HepG2 (cell line): Measurements from ENCODE around the gene SBSN. TPM values are rescaled to one million over a fixed set of nuclear protein-coding genes. Genes with fewer than 3 reads are reported as not detected.

Source experiments
- MTA1 ChIP-seq: sonication (generic); formaldehyde crosslinking; IDR thresholded peaks from 2 replicates; pipeline ENCODE4 v1.4.0; 2020; ENCODE audit warnings: missing genetic modification reagents, mild to moderate bottlenecking, borderline replicate concordance
- NONO ChIP-seq, 2 experiments: fragments of 450-650 bp in 1 of 2; sonication (generic) in 1 of 2; formaldehyde crosslinking in 1 of 2; IDR thresholded peaks in 1 of 2; conservative IDR thresholded peaks in 1 of 2; 2 replicates each; pipeline versions ENCODE4 v1.6.1 to v1.8.0; 2017 to 2022; ENCODE audit warnings: mild to moderate bottlenecking in 1 of 2, missing genetic modification reagents in 1 of 2, moderate library complexity in 1 of 2
- RARA ChIP-seq: IDR thresholded peaks from 2 replicates; pipeline ENCODE4 v1.6.1; 2016; ENCODE audit warnings: missing genetic modification reagents, missing compliant biosample characterization
- RXRB ChIP-seq: IDR thresholded peaks from 2 replicates; pipeline ENCODE4 v1.6.1; 2016; ENCODE audit warnings: borderline replicate concordance, missing genetic modification reagents, missing compliant biosample characterization
- SALL1 ChIP-seq: sonication (generic); formaldehyde crosslinking; IDR thresholded peaks from 2 replicates; pipeline ENCODE4 v1.8.0; 2022; ENCODE audit warnings: mild to moderate bottlenecking, missing genetic modification reagents
- SKI ChIP-seq: fragments of 450-650 bp; IDR thresholded peaks from one replicate; pipeline ENCODE4 v1.6.1; 2018; ENCODE audit warnings: mild to moderate bottlenecking; ENCODE audit not compliant: partially characterized antibody
- ZNF292 ChIP-seq: sonication (generic); formaldehyde crosslinking; IDR thresholded peaks from 2 replicates; pipeline ENCODE4 v1.8.1; 2022; ENCODE audit warnings: mild to moderate bottlenecking, low read depth, missing genetic modification reagents, borderline replicate concordance
- ZNF556 ChIP-seq: sonication (generic); formaldehyde crosslinking; IDR thresholded peaks from 2 replicates; pipeline ENCODE4 v1.4.0; 2020; ENCODE audit warnings: mild to moderate bottlenecking, missing genetic modification reagents, borderline replicate concordance
- polyA plus RNA-seq, 8 experiments: library from polyadenylated mRNA; depleted of rRNA in 3 of 8; stranded (reverse) in 7 of 8; unstranded in 1 of 8; fragments of >200 nt; fragmentation: Illumina TruSeq in 4 of 8; extraction: Trizol in 4 of 8; gene quantifications; 2 replicates each; pipeline versions ENCODE4 v1.2.1 to v1.2.3, GENCODE V29; 2011 to 2016; ENCODE audit warnings: low read depth in 4 of 8, missing spikeins in 1 of 8, mixed read lengths in 1 of 8; ENCODE audit not compliant: insufficient read depth in 1 of 8
- total RNA-seq, 5 experiments: library from RNA; depleted of rRNA; stranded (reverse); fragments of >200 nt; fragmentation: Illumina TruSeq; extraction: Trizol; gene quantifications; 2 replicates each; pipeline ENCODE4 v1.2.3, GENCODE V29; 2016; ENCODE audit warnings: low read depth in 1 of 5
- TF ChIP-seq, protein P1 (sequence below): sonication (generic); formaldehyde crosslinking; IDR thresholded peaks from 2 replicates; pipeline ENCODE4 v1.9.0; 2021; ENCODE audit warnings: mild to moderate bottlenecking, missing genetic modification reagents
- TF ChIP-seq, protein P2 (sequence below): sonication (generic); formaldehyde crosslinking; IDR thresholded peaks from 2 replicates; pipeline ENCODE4 v1.4.0; 2020; ENCODE audit warnings: missing genetic modification reagents
- TF ChIP-seq, protein P3 (sequence below): sonication (generic); formaldehyde crosslinking; IDR thresholded peaks from 2 replicates; pipeline ENCODE4 v1.4.0; 2020; ENCODE audit warnings: missing genetic modification reagents, borderline replicate concordance

Gene SBSN
- total and polyA plus RNA-seq, 2 of the 13 experiments (the other 11 are each of a cell fraction or from before 2014, with no cell fraction given): not detected

DNA sequence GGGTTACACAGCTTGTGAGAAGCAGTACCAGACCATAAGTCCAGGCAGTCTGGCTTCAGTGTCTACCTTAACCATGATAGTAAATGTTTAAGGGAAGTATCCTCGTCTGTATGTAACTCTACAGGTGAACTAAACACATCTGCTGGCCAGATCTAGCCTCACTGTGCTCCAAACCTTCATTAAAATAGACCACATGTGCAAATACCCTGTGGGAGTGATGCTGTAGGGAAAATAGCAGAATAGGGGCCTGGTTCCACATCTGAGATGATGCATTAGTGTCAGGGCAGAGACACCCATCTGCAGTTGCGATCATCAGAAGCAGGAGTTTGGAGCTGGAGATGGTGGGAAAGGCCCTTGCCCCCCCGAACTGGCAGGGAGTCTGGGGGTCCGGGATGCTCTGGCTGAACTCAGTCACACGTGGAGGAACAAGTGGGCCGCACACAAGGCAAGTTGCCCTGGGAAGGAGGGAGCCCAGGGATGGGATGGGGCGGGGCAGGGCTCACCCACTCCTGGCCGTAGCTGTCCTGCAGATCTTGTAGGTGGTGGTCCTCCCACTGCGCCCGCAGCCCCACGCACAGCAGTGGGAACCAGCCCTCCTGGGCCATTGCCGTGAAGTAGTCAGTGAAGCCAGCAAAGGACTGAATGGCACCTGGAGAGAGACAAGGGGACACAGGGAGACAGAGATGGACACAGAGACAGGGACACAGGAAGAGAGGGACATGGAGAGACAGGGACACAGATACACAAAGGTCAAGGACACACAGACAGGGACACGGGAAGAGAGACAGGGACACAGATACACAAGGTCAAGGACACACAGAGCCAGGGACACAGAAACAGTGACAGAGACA, 24.6 kb upstream of the SBSN start (continued):
- TF ChIP-seq, protein P1, sequence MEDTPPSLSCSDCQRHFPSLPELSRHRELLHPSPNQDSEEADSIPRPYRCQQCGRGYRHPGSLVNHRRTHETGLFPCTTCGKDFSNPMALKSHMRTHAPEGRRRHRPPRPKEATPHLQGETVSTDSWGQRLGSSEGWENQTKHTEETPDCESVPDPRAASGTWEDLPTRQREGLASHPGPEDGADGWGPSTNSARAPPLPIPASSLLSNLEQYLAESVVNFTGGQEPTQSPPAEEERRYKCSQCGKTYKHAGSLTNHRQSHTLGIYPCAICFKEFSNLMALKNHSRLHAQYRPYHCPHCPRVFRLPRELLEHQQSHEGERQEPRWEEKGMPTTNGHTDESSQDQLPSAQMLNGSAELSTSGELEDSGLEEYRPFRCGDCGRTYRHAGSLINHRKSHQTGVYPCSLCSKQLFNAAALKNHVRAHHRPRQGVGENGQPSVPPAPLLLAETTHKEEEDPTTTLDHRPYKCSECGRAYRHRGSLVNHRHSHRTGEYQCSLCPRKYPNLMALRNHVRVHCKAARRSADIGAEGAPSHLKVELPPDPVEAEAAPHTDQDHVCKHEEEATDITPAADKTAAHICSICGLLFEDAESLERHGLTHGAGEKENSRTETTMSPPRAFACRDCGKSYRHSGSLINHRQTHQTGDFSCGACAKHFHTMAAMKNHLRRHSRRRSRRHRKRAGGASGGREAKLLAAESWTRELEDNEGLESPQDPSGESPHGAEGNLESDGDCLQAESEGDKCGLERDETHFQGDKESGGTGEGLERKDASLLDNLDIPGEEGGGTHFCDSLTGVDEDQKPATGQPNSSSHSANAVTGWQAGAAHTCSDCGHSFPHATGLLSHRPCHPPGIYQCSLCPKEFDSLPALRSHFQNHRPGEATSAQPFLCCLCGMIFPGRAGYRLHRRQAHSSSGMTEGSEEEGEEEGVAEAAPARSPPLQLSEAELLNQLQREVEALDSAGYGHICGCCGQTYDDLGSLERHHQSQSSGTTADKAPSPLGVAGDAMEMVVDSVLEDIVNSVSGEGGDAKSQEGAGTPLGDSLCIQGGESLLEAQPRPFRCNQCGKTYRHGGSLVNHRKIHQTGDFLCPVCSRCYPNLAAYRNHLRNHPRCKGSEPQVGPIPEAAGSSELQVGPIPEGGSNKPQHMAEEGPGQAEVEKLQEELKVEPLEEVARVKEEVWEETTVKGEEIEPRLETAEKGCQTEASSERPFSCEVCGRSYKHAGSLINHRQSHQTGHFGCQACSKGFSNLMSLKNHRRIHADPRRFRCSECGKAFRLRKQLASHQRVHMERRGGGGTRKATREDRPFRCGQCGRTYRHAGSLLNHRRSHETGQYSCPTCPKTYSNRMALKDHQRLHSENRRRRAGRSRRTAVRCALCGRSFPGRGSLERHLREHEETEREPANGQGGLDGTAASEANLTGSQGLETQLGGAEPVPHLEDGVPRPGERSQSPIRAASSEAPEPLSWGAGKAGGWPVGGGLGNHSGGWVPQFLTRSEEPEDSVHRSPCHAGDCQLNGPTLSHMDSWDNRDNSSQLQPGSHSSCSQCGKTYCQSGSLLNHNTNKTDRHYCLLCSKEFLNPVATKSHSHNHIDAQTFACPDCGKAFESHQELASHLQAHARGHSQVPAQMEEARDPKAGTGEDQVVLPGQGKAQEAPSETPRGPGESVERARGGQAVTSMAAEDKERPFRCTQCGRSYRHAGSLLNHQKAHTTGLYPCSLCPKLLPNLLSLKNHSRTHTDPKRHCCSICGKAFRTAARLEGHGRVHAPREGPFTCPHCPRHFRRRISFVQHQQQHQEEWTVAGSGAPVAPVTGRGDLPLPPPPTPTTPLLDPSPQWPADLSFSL: peak; percentile 57; the same call in 1 of the 2 replicates
- TF ChIP-seq, protein P2, sequence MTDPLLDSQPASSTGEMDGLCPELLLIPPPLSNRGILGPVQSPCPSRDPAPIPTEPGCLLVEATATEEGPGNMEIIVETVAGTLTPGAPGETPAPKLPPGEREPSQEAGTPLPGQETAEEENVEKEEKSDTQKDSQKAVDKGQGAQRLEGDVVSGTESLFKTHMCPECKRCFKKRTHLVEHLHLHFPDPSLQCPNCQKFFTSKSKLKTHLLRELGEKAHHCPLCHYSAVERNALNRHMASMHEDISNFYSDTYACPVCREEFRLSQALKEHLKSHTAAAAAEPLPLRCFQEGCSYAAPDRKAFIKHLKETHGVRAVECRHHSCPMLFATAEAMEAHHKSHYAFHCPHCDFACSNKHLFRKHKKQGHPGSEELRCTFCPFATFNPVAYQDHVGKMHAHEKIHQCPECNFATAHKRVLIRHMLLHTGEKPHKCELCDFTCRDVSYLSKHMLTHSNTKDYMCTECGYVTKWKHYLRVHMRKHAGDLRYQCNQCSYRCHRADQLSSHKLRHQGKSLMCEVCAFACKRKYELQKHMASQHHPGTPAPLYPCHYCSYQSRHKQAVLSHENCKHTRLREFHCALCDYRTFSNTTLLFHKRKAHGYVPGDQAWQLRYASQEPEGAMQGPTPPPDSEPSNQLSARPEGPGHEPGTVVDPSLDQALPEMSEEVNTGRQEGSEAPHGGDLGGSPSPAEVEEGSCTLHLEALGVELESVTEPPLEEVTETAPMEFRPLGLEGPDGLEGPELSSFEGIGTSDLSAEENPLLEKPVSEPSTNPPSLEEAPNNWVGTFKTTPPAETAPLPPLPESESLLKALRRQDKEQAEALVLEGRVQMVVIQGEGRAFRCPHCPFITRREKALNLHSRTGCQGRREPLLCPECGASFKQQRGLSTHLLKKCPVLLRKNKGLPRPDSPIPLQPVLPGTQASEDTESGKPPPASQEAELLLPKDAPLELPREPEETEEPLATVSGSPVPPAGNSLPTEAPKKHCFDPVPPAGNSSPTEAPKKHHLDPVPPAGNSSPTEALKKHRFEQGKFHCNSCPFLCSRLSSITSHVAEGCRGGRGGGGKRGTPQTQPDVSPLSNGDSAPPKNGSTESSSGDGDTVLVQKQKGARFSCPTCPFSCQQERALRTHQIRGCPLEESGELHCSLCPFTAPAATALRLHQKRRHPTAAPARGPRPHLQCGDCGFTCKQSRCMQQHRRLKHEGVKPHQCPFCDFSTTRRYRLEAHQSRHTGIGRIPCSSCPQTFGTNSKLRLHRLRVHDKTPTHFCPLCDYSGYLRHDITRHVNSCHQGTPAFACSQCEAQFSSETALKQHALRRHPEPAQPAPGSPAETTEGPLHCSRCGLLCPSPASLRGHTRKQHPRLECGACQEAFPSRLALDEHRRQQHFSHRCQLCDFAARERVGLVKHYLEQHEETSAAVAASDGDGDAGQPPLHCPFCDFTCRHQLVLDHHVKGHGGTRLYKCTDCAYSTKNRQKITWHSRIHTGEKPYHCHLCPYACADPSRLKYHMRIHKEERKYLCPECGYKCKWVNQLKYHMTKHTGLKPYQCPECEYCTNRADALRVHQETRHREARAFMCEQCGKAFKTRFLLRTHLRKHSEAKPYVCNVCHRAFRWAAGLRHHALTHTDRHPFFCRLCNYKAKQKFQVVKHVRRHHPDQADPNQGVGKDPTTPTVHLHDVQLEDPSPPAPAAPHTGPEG (CRISPR knock-in tag): no peak
- TF ChIP-seq ZNF292 (CRISPR knock-in tag) (peak; percentile 83; the same call in 1 of the 2 replicates), RARA (peak; percentile 80), SKI (no peak), SALL1 (CRISPR knock-in tag) (peak; percentile 41; the same call in 1 of the 2 replicates), NONO (IDR thresholded peaks at IDR 0.05) (no peak), NONO (CRISPR knock-in tag; conservative IDR thresholded peaks at IDR 0.05) (peak; percentile 34; the same call in 1 of the 2 replicates), ZNF556 (CRISPR knock-in tag) (0 out of 2 replicates have a peak, but pooled peaks have one; percentile 37), RXRB (CRISPR knock-in tag) (peak; percentile 54; the same call in 1 of the 2 replicates), MTA1 (CRISPR knock-in tag) (peak; percentile 26; the same call in 1 of the 2 replicates)
- TF ChIP-seq, protein P3, sequence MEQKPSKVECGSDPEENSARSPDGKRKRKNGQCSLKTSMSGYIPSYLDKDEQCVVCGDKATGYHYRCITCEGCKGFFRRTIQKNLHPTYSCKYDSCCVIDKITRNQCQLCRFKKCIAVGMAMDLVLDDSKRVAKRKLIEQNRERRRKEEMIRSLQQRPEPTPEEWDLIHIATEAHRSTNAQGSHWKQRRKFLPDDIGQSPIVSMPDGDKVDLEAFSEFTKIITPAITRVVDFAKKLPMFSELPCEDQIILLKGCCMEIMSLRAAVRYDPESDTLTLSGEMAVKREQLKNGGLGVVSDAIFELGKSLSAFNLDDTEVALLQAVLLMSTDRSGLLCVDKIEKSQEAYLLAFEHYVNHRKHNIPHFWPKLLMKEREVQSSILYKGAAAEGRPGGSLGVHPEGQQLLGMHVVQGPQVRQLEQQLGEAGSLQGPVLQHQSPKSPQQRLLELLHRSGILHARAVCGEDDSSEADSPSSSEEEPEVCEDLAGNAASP (CRISPR knock-in tag): peak; percentile 46; the same call in 1 of the 2 replicates
